ENCODE measurements around the gene KATNB1.
"Not testable (repeated sequence)": the region's sequence is repeated elsewhere in the genome, so short reads cannot be mapped to it uniquely, and the experiment has no call there.

KATNB1 gene

GRCh38 chr16:57770361-57770760, 34.8 kb downstream of the KATNB1 start:
- H3K4me3 ChIP-seq (ENCODE audit: low read depth, low read length), result no peak overlapping the region

- H3K4me3 ChIP-seq (ENCODE audit: low read depth, low read length), result no peak overlapping the region
These were observed 35.7 kb downstream of the KATNB1 start for GRCh38 chr16:57771141-57771785.

- H3K4me3 ChIP-seq (ENCODE audit: low read depth, low read length), result no peak overlapping the region
These were observed 37.4 kb downstream of the KATNB1 start for GRCh38 chr16:57773019-57773418.

GRCh38 chr16:57773655-57774295, 38.2 kb downstream of the KATNB1 start:
- H3K4me3 ChIP-seq (ENCODE audit: low read depth, low read length), result no peak overlapping the region

- no peak overlapping the region for H3K4me3 ChIP-seq (ENCODE audit: low read depth, low read length)
These were observed 39.2 kb downstream of the KATNB1 start for GRCh38 chr16:57774705-57775285.

- H3K4me3 ChIP-seq (ENCODE audit: low read depth, low read length), result no peak overlapping the region
These were observed 40.3 kb downstream of the KATNB1 start for GRCh38 chr16:57775661-57776469.

- no peak overlapping the region for H3K4me3 ChIP-seq (ENCODE audit: low read depth, low read length)
These were observed 43.1 kb downstream of the KATNB1 start for GRCh38 chr16:57778658-57779057.

- H3K4me3 ChIP-seq (ENCODE audit: low read depth, low read length), result not testable (repeated sequence)
These were observed 44.3 kb downstream of the KATNB1 start for GRCh38 chr16:57779836-57780235.

- no peak overlapping the region for H3K4me3 ChIP-seq (ENCODE audit: low read depth, low read length)
These were observed 45.8 kb downstream of the KATNB1 start for GRCh38 chr16:57781349-57781740.

- no peak overlapping the region for H3K4me3 ChIP-seq (ENCODE audit: low read depth, low read length)
These were observed 46.4 kb downstream of the KATNB1 start for GRCh38 chr16:57781741-57782606.

GRCh38 chr16:57782607-57783055, 47.1 kb downstream of the KATNB1 start:
- not testable (repeated sequence) for H3K4me3 ChIP-seq (ENCODE audit: low read depth, low read length)

GRCh38 chr16:57783116-57783515, 47.5 kb downstream of the KATNB1 start:
- no peak overlapping the region for H3K4me3 ChIP-seq (ENCODE audit: low read depth, low read length)

- no peak overlapping the region for H3K4me3 ChIP-seq (ENCODE audit: low read depth, low read length)
These were observed 48.3 kb downstream of the KATNB1 start for GRCh38 chr16:57783883-57784282.

GRCh38 chr16:57784334-57784733, 48.8 kb downstream of the KATNB1 start:
- H3K4me3 ChIP-seq (ENCODE audit: low read depth, low read length), result no peak overlapping the region

- H3K4me3 ChIP-seq (ENCODE audit: low read depth, low read length), result no peak overlapping the region
These were observed 49.8 kb downstream of the KATNB1 start for GRCh38 chr16:57785385-57785784.

- H3K4me3 ChIP-seq (ENCODE audit: low read depth, low read length), result no peak overlapping the region
These were observed 50.4 kb downstream of the KATNB1 start for GRCh38 chr16:57785924-57786323.

GRCh38 chr16:57786632-57787518, 51.3 kb downstream of the KATNB1 start:
- no peak overlapping the region for H3K4me3 ChIP-seq (ENCODE audit: low read depth, low read length)

GRCh38 chr16:57787519-57787905, 51.9 kb downstream of the KATNB1 start:
- no peak overlapping the region for H3K4me3 ChIP-seq (ENCODE audit: low read depth, low read length)

- no peak overlapping the region for H3K4me3 ChIP-seq (ENCODE audit: low read depth, low read length)
These were observed 52.8 kb downstream of the KATNB1 start for GRCh38 chr16:57788252-57788841.
